ENCODE data around the gene SH3RF3. TPM values are rescaled to one million over a fixed set of nuclear protein-coding genes. Genes with fewer than 3 reads are reported as not detected.

SH3RF3 gene
- total and polyA plus RNA-seq, 4 donors = 2.9 to 9.7 (median 8.6) TPM

DNA sequence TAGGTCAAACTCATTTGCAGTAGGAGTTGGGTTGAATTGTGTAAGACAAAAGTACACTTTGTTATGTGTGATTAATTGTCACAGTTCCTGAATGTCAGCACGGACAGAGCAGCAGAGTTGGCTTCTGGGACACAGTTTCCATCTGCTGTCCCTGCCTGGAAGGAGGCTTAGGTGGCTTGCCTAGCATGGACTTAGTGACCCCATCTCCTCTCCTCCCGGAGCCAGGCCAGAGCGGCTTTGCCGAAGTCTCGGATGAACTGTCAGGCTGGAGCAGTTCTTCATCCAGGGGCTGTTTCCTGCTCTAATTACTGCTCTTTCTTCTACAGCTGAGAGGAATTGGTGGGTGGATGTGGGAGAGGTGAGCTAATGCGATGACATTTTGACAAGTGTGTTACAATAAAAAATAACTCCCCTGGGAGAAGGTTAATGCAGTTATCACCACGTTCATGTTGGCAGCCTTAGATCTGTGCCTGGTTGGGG is 102.0 kb downstream of the SH3RF3 start:
- no peak for ATAC-seq (ENCODE audit: insufficient read depth, low FRiP score)
- no peaks in the 10 kb centered on the region for H3K36me3 ChIP-seq (ENCODE audit: control insufficient read depth in 4 of 4, insufficient read depth in 4 of 4, low read length in 4 of 4)
- no peak for TF ChIP-seq CTCF (IDR thresholded peaks at IDR 0.05; ENCODE audit: control extremely low read depth, extremely low read depth)
- H3K9me3 ChIP-seq (ENCODE audit: control insufficient read depth in 4 of 4, insufficient read depth in 3 of 4, low read length in 3 of 4) = peaks cover 0 to 3% (median 0%) of the 10 kb centered on the region in 4 donors
- H3K4me3 ChIP-seq = no peak overlapping the region
- DNase-seq = no peak
- H3K27me3 ChIP-seq (ENCODE audit: control insufficient read depth in 3 of 3, insufficient read depth in 3 of 3, low read length in 2 of 3) = peaks cover 0 to 2% (median 0%) of the 10 kb centered on the region in 3 donors
- H3K9ac ChIP-seq (ENCODE audit: insufficient read depth in 1 of 2, low read length in 2 of 2) = no peak overlapping the region
- WGBS, 2 donors = 41 to 58% methylated on average over 7 of the region's 7 CpGs
- peak overlapping the region; percentile 38 to 44 for H3K27ac ChIP-seq (ENCODE audit: low read depth in 1 of 2, low read length in 1 of 2)
- peaks cover 0 to 16% (median 6%) of the 10 kb centered on the region in 5 donors for H3K4me1 ChIP-seq (ENCODE audit: control insufficient read depth in 5 of 5, insufficient read depth in 5 of 5, low read length in 5 of 5)

GRCh38 chr2:109231428-109231827 is 102.4 kb downstream of the SH3RF3 start:
- peaks cover 0 to 2% (median 0%) of the 10 kb centered on the region in 3 donors for H3K27me3 ChIP-seq (ENCODE audit: control insufficient read depth in 3 of 3, insufficient read depth in 3 of 3, low read length in 2 of 3)
- H3K4me1 ChIP-seq (ENCODE audit: control insufficient read depth in 5 of 5, insufficient read depth in 5 of 5, low read length in 5 of 5) = peaks cover 0 to 16% (median 6%) of the 10 kb centered on the region in 5 donors
- no peak for TF ChIP-seq CTCF (IDR thresholded peaks at IDR 0.05; ENCODE audit: control extremely low read depth, extremely low read depth)
- 74 to 83% methylated on average over 3 of the region's 3 CpGs for WGBS, 2 donors
- H3K9ac ChIP-seq (ENCODE audit: insufficient read depth in 1 of 2, low read length in 2 of 2) = no peak overlapping the region
- ATAC-seq (ENCODE audit: insufficient read depth, low FRiP score) (no peak), DNase-seq (no peak)
- no peak overlapping the region for H3K4me3 ChIP-seq
- H3K36me3 ChIP-seq (ENCODE audit: control insufficient read depth in 4 of 4, insufficient read depth in 4 of 4, low read length in 4 of 4) = no peaks in the 10 kb centered on the region
- peaks cover 0 to 3% (median 0%) of the 10 kb centered on the region in 4 donors for H3K9me3 ChIP-seq (ENCODE audit: control insufficient read depth in 4 of 4, insufficient read depth in 3 of 4, low read length in 3 of 4)
- H3K27ac ChIP-seq (ENCODE audit: low read depth in 1 of 2, low read length in 1 of 2) = peak overlapping the region in 1 of 2 donors; percentile 38

GRCh38 chr2:109231996-109232705 is 103.1 kb downstream of the SH3RF3 start:
- ATAC-seq (ENCODE audit: insufficient read depth, low FRiP score) = no peak

More at GRCh38 chr2:109231996-109232705, 103.1 kb downstream of the SH3RF3 start:
- no peak for DNase-seq
- no peak overlapping the region for H3K9ac ChIP-seq (ENCODE audit: insufficient read depth in 1 of 2, low read length in 2 of 2)
- TF ChIP-seq CTCF (IDR thresholded peaks at IDR 0.05; ENCODE audit: control extremely low read depth, extremely low read depth) = no peak
- H3K4me3 ChIP-seq = no peak overlapping the region
- peaks cover 0 to 16% (median 6%) of the 10 kb centered on the region in 5 donors for H3K4me1 ChIP-seq (ENCODE audit: control insufficient read depth in 5 of 5, insufficient read depth in 5 of 5, low read length in 5 of 5)
- peaks cover 0 to 3% (median 0%) of the 10 kb centered on the region in 4 donors for H3K9me3 ChIP-seq (ENCODE audit: control insufficient read depth in 4 of 4, insufficient read depth in 3 of 4, low read length in 3 of 4)
- peaks cover 0 to 2% (median 0%) of the 10 kb centered on the region in 3 donors for H3K27me3 ChIP-seq (ENCODE audit: control insufficient read depth in 3 of 3, insufficient read depth in 3 of 3, low read length in 2 of 3)
- H3K27ac ChIP-seq (ENCODE audit: low read depth in 1 of 2, low read length in 1 of 2) = no peak overlapping the region
- 87 to 89% methylated on average over 7 of the region's 7 CpGs for WGBS, 2 donors
- no peaks in the 10 kb centered on the region for H3K36me3 ChIP-seq (ENCODE audit: control insufficient read depth in 4 of 4, insufficient read depth in 4 of 4, low read length in 4 of 4)

All from lung (tissue), 12 donors.